ENCODE results near the gene DSCAM. TPM values are rescaled to one million over a fixed set of nuclear protein-coding genes. Genes with fewer than 3 reads are reported as not detected.

The DSCAM gene
- total RNA-seq, 1 donor from 2014 or later = not detected

DNA sequence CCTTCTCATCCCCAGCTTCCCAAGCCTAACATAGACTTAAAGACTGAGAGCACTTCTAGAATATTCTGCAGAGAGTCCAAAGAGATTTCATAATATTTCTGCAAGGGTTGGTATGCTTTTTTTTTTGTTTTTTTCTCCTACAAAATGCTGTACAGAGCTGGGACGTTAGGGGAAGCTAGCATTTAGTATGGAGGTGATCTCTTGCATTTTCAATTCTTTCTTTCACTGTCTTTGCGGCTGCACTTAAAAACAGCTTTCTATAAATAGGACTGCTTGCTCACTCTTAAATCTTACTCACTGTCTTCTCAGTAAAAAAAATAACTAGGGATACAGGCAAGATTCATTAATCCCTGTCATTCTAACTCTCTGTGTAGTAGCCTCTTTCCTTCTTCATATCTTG, 7.4 kb downstream of the DSCAM start:
- Mint-ChIP-seq H3K9me3 (ENCODE audit: unreplicated experiment) (no peaks in the 10 kb centered on the region), H3K27ac (ENCODE audit: unreplicated experiment) (no peak overlapping the region), H3K36me3 (ENCODE audit: unreplicated experiment) (no peaks in the 10 kb centered on the region), H3K27me3 (ENCODE audit: unreplicated experiment) (peaks cover 20% of the 10 kb centered on the region), H3K4me3 (ENCODE audit: unreplicated experiment) (no peak overlapping the region), H3K4me1 (ENCODE audit: unreplicated experiment) (peaks cover 13% of the 10 kb centered on the region)
- TF ChIP-seq CTCF (IDR thresholded peaks at IDR 0.05) = no peak
- no peak for DNase-seq (ENCODE audit: extremely low spot score, unreplicated experiment)

DNA sequence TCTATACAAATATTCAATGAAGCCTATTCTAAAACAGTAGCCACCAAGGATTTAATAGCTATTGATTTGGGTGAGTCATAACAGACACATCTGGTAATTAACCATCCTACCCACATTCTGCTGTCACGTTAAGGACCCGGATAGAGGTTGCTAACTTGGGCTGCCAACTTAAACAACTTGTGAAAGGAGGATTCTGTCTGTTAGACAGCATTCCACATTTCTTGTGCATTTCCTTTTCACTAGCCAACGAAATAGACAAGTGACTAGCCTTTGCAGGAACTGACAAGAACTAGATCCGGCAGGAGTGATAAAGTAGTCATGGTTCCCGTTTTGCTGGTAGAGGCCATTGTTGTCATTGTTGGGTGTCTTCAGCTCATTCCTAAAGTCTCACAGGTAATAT, 9.5 kb downstream of the DSCAM start:
- no peak for DNase-seq (ENCODE audit: extremely low spot score, unreplicated experiment)
- no peak overlapping the region for H3K4me3 Mint-ChIP-seq (ENCODE audit: unreplicated experiment)
- TF ChIP-seq CTCF (IDR thresholded peaks at IDR 0.05) = no peak
- H3K36me3 Mint-ChIP-seq (ENCODE audit: unreplicated experiment) = no peaks in the 10 kb centered on the region
- H3K27me3 Mint-ChIP-seq (ENCODE audit: unreplicated experiment) = peaks cover 18% of the 10 kb centered on the region
- peaks cover 13% of the 10 kb centered on the region for H3K4me1 Mint-ChIP-seq (ENCODE audit: unreplicated experiment)
- no peaks in the 10 kb centered on the region for H3K9me3 Mint-ChIP-seq (ENCODE audit: unreplicated experiment)
- no peak overlapping the region for H3K27ac Mint-ChIP-seq (ENCODE audit: unreplicated experiment)

DNA sequence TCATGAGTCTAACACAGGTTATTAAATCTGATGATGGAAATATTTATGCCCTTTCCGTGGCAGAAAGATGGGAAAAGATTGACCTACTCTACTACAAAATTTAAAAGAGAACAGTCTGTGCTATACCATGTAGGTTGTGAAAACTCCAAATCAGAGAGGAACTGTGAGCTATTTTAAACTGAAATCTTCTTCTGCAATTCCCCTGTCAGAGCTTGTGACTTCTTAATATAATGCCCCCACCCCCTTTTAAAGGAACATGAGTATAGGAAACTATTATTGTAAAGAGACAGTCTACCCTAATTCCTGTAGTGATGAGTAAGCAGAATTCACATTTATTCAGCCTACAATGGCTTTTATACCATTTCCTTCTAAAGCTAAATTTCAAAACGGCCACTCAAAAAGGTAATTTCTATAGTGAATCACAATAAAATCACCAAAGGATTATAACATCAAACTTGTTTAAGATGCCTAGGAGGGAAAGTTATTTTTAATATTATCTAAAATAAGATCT, 11.7 kb downstream of the DSCAM start:
- no peaks in the 10 kb centered on the region for H3K36me3 Mint-ChIP-seq (ENCODE audit: unreplicated experiment)
- H3K4me3 Mint-ChIP-seq (ENCODE audit: unreplicated experiment) = no peak overlapping the region
- H3K9me3 Mint-ChIP-seq (ENCODE audit: unreplicated experiment) = no peaks in the 10 kb centered on the region
- DNase-seq (ENCODE audit: extremely low spot score, unreplicated experiment) = no peak
- no peak overlapping the region for H3K27ac Mint-ChIP-seq (ENCODE audit: unreplicated experiment)
- H3K4me1 Mint-ChIP-seq (ENCODE audit: unreplicated experiment) = peaks cover 2% of the 10 kb centered on the region
- TF ChIP-seq CTCF (IDR thresholded peaks at IDR 0.05) = no peak
- no peaks in the 10 kb centered on the region for H3K27me3 Mint-ChIP-seq (ENCODE audit: unreplicated experiment)

DNA sequence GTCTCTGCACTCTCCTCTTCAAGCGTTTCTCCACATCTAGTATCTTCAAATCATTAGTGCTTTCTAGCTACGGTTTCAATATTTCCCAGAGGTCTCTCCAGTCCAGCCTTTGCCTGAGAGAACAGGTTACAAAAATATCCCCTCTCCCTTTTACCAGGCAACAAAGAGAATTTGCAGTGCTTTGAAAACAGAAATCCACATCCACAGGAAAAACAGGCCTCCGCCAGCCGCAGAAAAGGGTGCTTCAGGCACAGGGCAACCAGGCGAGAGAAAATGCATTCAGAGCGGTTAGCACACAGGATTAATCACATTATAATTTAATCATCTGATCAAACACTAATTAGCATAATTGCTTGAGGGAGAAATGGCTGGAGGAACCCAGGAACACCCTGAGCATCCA, 13.8 kb downstream of the DSCAM start:
- H3K9me3 Mint-ChIP-seq (ENCODE audit: unreplicated experiment) = peaks cover 5% of the 10 kb centered on the region
- H3K27ac Mint-ChIP-seq (ENCODE audit: unreplicated experiment) = no peak overlapping the region
- no peaks in the 10 kb centered on the region for H3K4me1 Mint-ChIP-seq (ENCODE audit: unreplicated experiment)
- TF ChIP-seq CTCF (IDR thresholded peaks at IDR 0.05) = no peak
- no peak overlapping the region for H3K4me3 Mint-ChIP-seq (ENCODE audit: unreplicated experiment)
- H3K36me3 Mint-ChIP-seq (ENCODE audit: unreplicated experiment) = no peaks in the 10 kb centered on the region
- no peaks in the 10 kb centered on the region for H3K27me3 Mint-ChIP-seq (ENCODE audit: unreplicated experiment)
- no peak for DNase-seq (ENCODE audit: extremely low spot score, unreplicated experiment)

DNA sequence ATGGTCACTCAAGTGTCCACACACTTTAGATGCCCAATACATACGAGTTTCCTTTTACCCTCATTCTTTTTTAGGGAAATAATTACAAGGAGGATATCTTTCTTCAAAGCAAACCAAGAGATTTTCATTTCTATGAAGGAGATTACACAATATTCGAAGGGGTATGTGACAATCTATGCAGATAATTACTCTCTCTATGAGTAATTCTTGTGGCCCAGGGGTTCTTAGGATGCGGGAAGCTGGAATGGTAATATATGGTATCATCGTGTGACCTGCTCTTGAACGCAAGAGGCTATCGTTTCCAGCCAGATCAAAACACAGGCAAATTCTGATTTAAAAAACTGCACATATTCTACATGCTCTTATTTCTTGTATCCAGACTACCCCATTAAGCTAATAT, 14.6 kb downstream of the DSCAM start:
- no peak overlapping the region for H3K4me3 Mint-ChIP-seq (ENCODE audit: unreplicated experiment)

More for the DNA sequence above, 14.6 kb downstream of the DSCAM start:
- Mint-ChIP-seq H3K36me3 (ENCODE audit: unreplicated experiment) (no peaks in the 10 kb centered on the region), H3K27me3 (ENCODE audit: unreplicated experiment) (no peaks in the 10 kb centered on the region), H3K4me1 (ENCODE audit: unreplicated experiment) (no peaks in the 10 kb centered on the region), H3K9me3 (ENCODE audit: unreplicated experiment) (peaks cover 5% of the 10 kb centered on the region), H3K27ac (ENCODE audit: unreplicated experiment) (no peak overlapping the region)
- DNase-seq (ENCODE audit: extremely low spot score, unreplicated experiment) = no peak
- no peak for TF ChIP-seq CTCF (IDR thresholded peaks at IDR 0.05)

Data from osteocyte (in vitro differentiated cells).